HEK293 (cell line): ENCODE measurements around the gene C19orf53.

Experiments
- BCL11B ChIP-seq: fragments of 450-650 bp; formaldehyde crosslinking; IDR thresholded peaks from 2 replicates; pipeline ENCODE4 v1.5.1; 2016; ENCODE audit warnings: low read depth, missing biosample characterization, missing genetic modification characterization
- GLI4 ChIP-seq: fragments of 450-650 bp; formaldehyde crosslinking; IDR thresholded peaks from 2 replicates; pipeline ENCODE4 v1.5.1; 2016; ENCODE audit warnings: missing biosample characterization, missing genetic modification characterization
- HOXC10 ChIP-seq: sonication (generic); formaldehyde crosslinking; IDR thresholded peaks from 2 replicates; pipeline ENCODE4 v1.8.1; 2023; ENCODE audit warnings: mild to moderate bottlenecking, missing genetic modification reagents
- KLF17 ChIP-seq: fragments of 450-650 bp; formaldehyde crosslinking; IDR thresholded peaks from 2 replicates; pipeline ENCODE4 v1.5.1; 2016; ENCODE audit warnings: missing biosample characterization, missing genetic modification characterization
- PBX3 ChIP-seq: sonication (generic); formaldehyde crosslinking; IDR thresholded peaks from 2 replicates; pipeline ENCODE4 v1.8.1; 2022; ENCODE audit warnings: mild to moderate bottlenecking, moderate library complexity, missing genetic modification reagents
- SP7 ChIP-seq: fragments of 450-650 bp; formaldehyde crosslinking; IDR thresholded peaks from 2 replicates; pipeline ENCODE4 v1.5.1; 2016; ENCODE audit warnings: missing biosample characterization, missing genetic modification characterization
- ZBTB1 ChIP-seq: fragments of 450-650 bp; formaldehyde crosslinking; IDR thresholded peaks from 2 replicates; pipeline ENCODE4 v1.5.1; 2016; ENCODE audit warnings: missing biosample characterization, missing genetic modification characterization
- ZBTB11 ChIP-seq: fragments of 450-650 bp; formaldehyde crosslinking; conservative IDR thresholded peaks from 2 replicates; pipeline ENCODE4 v1.5.1; 2016; ENCODE audit warnings: low read depth, missing biosample characterization, missing genetic modification characterization
- ZBTB21 ChIP-seq: fragments of 450-650 bp; formaldehyde crosslinking; IDR thresholded peaks from 2 replicates; pipeline ENCODE4 v1.5.1; 2017; ENCODE audit warnings: missing biosample characterization, missing genetic modification characterization
- ZBTB48 ChIP-seq: fragments of 450-650 bp; formaldehyde crosslinking; IDR thresholded peaks from 2 replicates; pipeline ENCODE4 v1.5.1; 2016; ENCODE audit warnings: missing biosample characterization, missing genetic modification characterization
- ZEB2 ChIP-seq: fragments of 450-650 bp; formaldehyde crosslinking; IDR thresholded peaks from 2 replicates; pipeline ENCODE4 v1.5.1; 2016; ENCODE audit warnings: missing biosample characterization, missing genetic modification characterization
- ZNF10 ChIP-seq: fragments of 450-650 bp; formaldehyde crosslinking; IDR thresholded peaks from 2 replicates; pipeline ENCODE4 v1.5.1; 2017; ENCODE audit warnings: missing biosample characterization, missing genetic modification characterization
- ZNF146 ChIP-seq: fragments of 450-650 bp; formaldehyde crosslinking; IDR thresholded peaks from 2 replicates; pipeline ENCODE4 v1.5.1; 2016; ENCODE audit warnings: missing biosample characterization, missing genetic modification characterization
- ZNF148 ChIP-seq: fragments of 450-650 bp; formaldehyde crosslinking; IDR thresholded peaks from 2 replicates; pipeline ENCODE4 v1.5.0; 2017; ENCODE audit warnings: missing biosample characterization, missing genetic modification characterization, borderline replicate concordance
- ZNF2 ChIP-seq: fragments of 450-650 bp; formaldehyde crosslinking; IDR thresholded peaks from 2 replicates; pipeline ENCODE4 v1.5.1; 2016; ENCODE audit warnings: missing biosample characterization, missing genetic modification characterization
- ZNF280D ChIP-seq: fragments of 450-650 bp; formaldehyde crosslinking; IDR thresholded peaks from 2 replicates; pipeline ENCODE4 v1.5.1; 2016; ENCODE audit warnings: missing biosample characterization, missing genetic modification characterization
- ZNF501 ChIP-seq: fragments of 450-650 bp; formaldehyde crosslinking; IDR thresholded peaks from 2 replicates; pipeline ENCODE4 v1.5.1; 2016; ENCODE audit warnings: missing biosample characterization, missing genetic modification characterization
- ZNF514 ChIP-seq: fragments of 450-650 bp; formaldehyde crosslinking; IDR thresholded peaks from 2 replicates; pipeline ENCODE4 v1.5.1; 2016; ENCODE audit warnings: missing biosample characterization, missing genetic modification characterization
- ZNF521 ChIP-seq: fragments of 450-650 bp; formaldehyde crosslinking; IDR thresholded peaks from 2 replicates; pipeline ENCODE4 v1.5.1; 2017; ENCODE audit warnings: missing biosample characterization, mild to moderate bottlenecking, missing genetic modification characterization
- ZNF555 ChIP-seq: fragments of 450-650 bp; formaldehyde crosslinking; conservative IDR thresholded peaks from 2 replicates; pipeline ENCODE4 v1.5.1; 2017; ENCODE audit warnings: missing biosample characterization, mild to moderate bottlenecking, missing genetic modification characterization, inconsistent platforms
- ZNF560 ChIP-seq: fragments of 450-650 bp; formaldehyde crosslinking; IDR thresholded peaks from 2 replicates; pipeline ENCODE4 v1.5.1; 2017; ENCODE audit warnings: missing biosample characterization, missing genetic modification characterization, borderline replicate concordance
- ZNF600 ChIP-seq: fragments of 450-650 bp; formaldehyde crosslinking; IDR thresholded peaks from 2 replicates; pipeline ENCODE4 v1.5.1; 2016; ENCODE audit warnings: missing biosample characterization, missing genetic modification characterization
- ZNF658 ChIP-seq: fragments of 450-650 bp; formaldehyde crosslinking; IDR thresholded peaks from 2 replicates; pipeline ENCODE4; 2016; ENCODE audit warnings: missing biosample characterization, missing genetic modification characterization
- ZNF692 ChIP-seq: fragments of 450-650 bp; formaldehyde crosslinking; IDR thresholded peaks from 2 replicates; pipeline ENCODE4 v1.5.1; 2016; ENCODE audit warnings: missing biosample characterization, missing genetic modification characterization
- ZNF707 ChIP-seq: fragments of 450-650 bp; formaldehyde crosslinking; IDR thresholded peaks from 2 replicates; pipeline ENCODE4 v1.5.1; 2016; ENCODE audit warnings: missing biosample characterization, missing genetic modification characterization
- ZNF843 ChIP-seq: fragments of 450-650 bp; formaldehyde crosslinking; IDR thresholded peaks from 2 replicates; pipeline ENCODE4 v1.5.1; 2016; ENCODE audit warnings: missing biosample characterization, missing genetic modification characterization
- ZSCAN23 ChIP-seq: fragments of 450-650 bp; formaldehyde crosslinking; IDR thresholded peaks from 2 replicates; pipeline ENCODE4 v1.5.1; 2016; ENCODE audit warnings: missing biosample characterization, missing genetic modification characterization

The C19orf53 gene

GRCh38 chr19:13764821-13765394, 9.3 kb upstream of the C19orf53 start (continued):
- no peak for TF ChIP-seq ZNF658 (tag by site-specific recombination)
- TF ChIP-seq SP7 (tag by site-specific recombination): no peak
- no peak for TF ChIP-seq ZNF501 (tag by site-specific recombination)
- 0 out of 2 replicates have a peak, but pooled peaks have one; percentile 53 for TF ChIP-seq KLF17
- TF ChIP-seq ZNF280D (tag by site-specific recombination): no peak
- no peak for TF ChIP-seq HOXC10
- no peak for TF ChIP-seq ZSCAN23 (tag by site-specific recombination)
- no peak for TF ChIP-seq ZNF560 (tag by site-specific recombination)
- no peak for TF ChIP-seq ZNF555 (tag by site-specific recombination)
- no peak for TF ChIP-seq ZNF148 (tag by site-specific recombination)
- TF ChIP-seq ZNF514 (tag by site-specific recombination): no peak
- TF ChIP-seq ZNF843 (tag by site-specific recombination): 0 out of 2 replicates have a peak, but pooled peaks have one; percentile 25
- no peak for TF ChIP-seq ZBTB48 (tag by site-specific recombination)
- TF ChIP-seq GLI4 (tag by site-specific recombination): no peak
- TF ChIP-seq ZNF692: peak; percentile 62; the same call in 1 of the 2 replicates
- TF ChIP-seq ZEB2 (tag by site-specific recombination): 0 out of 2 replicates have a peak, but pooled peaks have one; percentile 39
- no peak for TF ChIP-seq ZNF600 (tag by site-specific recombination)
- TF ChIP-seq ZBTB21 (tag by site-specific recombination): no peak
- TF ChIP-seq ZBTB1 (tag by site-specific recombination): no peak
- TF ChIP-seq ZNF10 (tag by site-specific recombination): 0 out of 2 replicates have a peak, but pooled peaks have one; percentile 34
- no peak for TF ChIP-seq ZNF521 (tag by site-specific recombination)
- TF ChIP-seq ZNF146: no peak
- no peak for TF ChIP-seq ZNF707 (tag by site-specific recombination)
- no peak for TF ChIP-seq ZNF2 (tag by site-specific recombination)
- TF ChIP-seq BCL11B: no peak
- TF ChIP-seq ZBTB11 (tag by site-specific recombination): peak; percentile 29; the same call in 1 of the 2 replicates
- no peak for TF ChIP-seq PBX3
